Middle frontal gyrus (tissue), 1 donor: ENCODE data around the gene DLG2.

Experiments
- DNase-seq: peaks from one replicate; pipeline ENCODE4 v3.0.0-alpha.2; 2015; ENCODE audit warnings: low spot score; ENCODE audit errors: extremely low spot score

Gene DLG2

GRCh38 chr11:83956119-83956697, 1670.9 kb downstream of the DLG2 start:
- DNase-seq, result no peak

GRCh38 chr11:83954780-83955179, 1672.4 kb downstream of the DLG2 start:
- DNase-seq, result no peak

- DNase-seq, result no peak
Observed at GRCh38 chr11:83951521-83951920, 1675.6 kb downstream of the DLG2 start.

- DNase-seq, result no peak
Observed at GRCh38 chr11:83948200-83948599, 1678.9 kb downstream of the DLG2 start.

GRCh38 chr11:83945976-83946375, 1681.2 kb downstream of the DLG2 start:
- no peak for DNase-seq

- no peak for DNase-seq
Observed at GRCh38 chr11:83941050-83941449, 1686.1 kb downstream of the DLG2 start.

- DNase-seq, result no peak
Observed at GRCh38 chr11:83938148-83938547, 1689.0 kb downstream of the DLG2 start.

GRCh38 chr11:83933008-83933407, 1694.1 kb downstream of the DLG2 start:
- DNase-seq, result no peak

- DNase-seq, result no peak
Observed at GRCh38 chr11:83927422-83927821, 1699.7 kb downstream of the DLG2 start.

GRCh38 chr11:83924795-83925542, 1702.2 kb downstream of the DLG2 start:
- no peak for DNase-seq

GRCh38 chr11:83923961-83924360, 1703.2 kb downstream of the DLG2 start:
- no peak for DNase-seq

- DNase-seq, result no peak
Observed at GRCh38 chr11:83922953-83923352, 1704.2 kb downstream of the DLG2 start.

- no peak for DNase-seq
Observed at GRCh38 chr11:83922318-83922717, 1704.8 kb downstream of the DLG2 start.

GRCh38 chr11:83921447-83922192, 1705.5 kb downstream of the DLG2 start:
- no peak for DNase-seq

GRCh38 chr11:83918476-83918875, 1708.7 kb downstream of the DLG2 start:
- no peak for DNase-seq

GRCh38 chr11:83914995-83915394, 1712.1 kb downstream of the DLG2 start:
- DNase-seq, result no peak

- DNase-seq, result no peak
Observed at GRCh38 chr11:83909579-83910534, 1717.3 kb downstream of the DLG2 start.

- no peak for DNase-seq
Observed at GRCh38 chr11:83908298-83908856, 1718.8 kb downstream of the DLG2 start.

- no peak for DNase-seq
Observed at GRCh38 chr11:83895516-83895915, 1731.6 kb downstream of the DLG2 start.

- no peak for DNase-seq
Observed at GRCh38 chr11:83881428-83881827, 1745.7 kb downstream of the DLG2 start.

GRCh38 chr11:83871054-83871453, 1756.1 kb downstream of the DLG2 start:
- no peak for DNase-seq
